HCT116 (cell line): ENCODE data around the gene APOA5. TPM values are rescaled to one million over a fixed set of nuclear protein-coding genes. Genes with fewer than 3 reads are reported as not detected.

ENCODE experiments used
- ATAC-seq: fragments of 200-7000 bp; cut with Tn5 transposase; 2 replicates; pipeline ENCODE4 v1.9.1; 2020; ENCODE audit warnings: mild to moderate bottlenecking, moderate library complexity
- BruUV-seq: library from RNA; stranded (reverse); fragments of 400-500 nt; replicated peaks from 2 replicates; lab custom pipeline; 2021; lab: Mats Ljungman, UMichigan
- CTCF ChIA-PET: fragments of 300-600 bp; sonication (Branson Sonifier 250); formaldehyde crosslinking; loops from one replicate; lab custom pipeline; 2021; ENCODE audit warnings: antibody characterized with exemption; lab: Charles Lee
- POLR2A ChIA-PET: fragments of 300-600, 350-600 bp; sonication (Branson Sonifier 250); formaldehyde crosslinking; loops from one replicate; lab custom pipeline; 2021; ENCODE audit warnings: antibody characterized with exemption; lab: Charles Lee
- RAD21 ChIA-PET, 2 experiments: fragments of 300-600 bp; sonication (Branson Sonifier 250); formaldehyde crosslinking; loops; one replicate each; lab custom pipeline; 2023; ENCODE audit warnings: low total read pairs in 2 of 2; ENCODE audit not compliant: uncharacterized antibody in 2 of 2, unreplicated experiment in 2 of 2, low non-redundant PET in 1 of 2; lab: Charles Lee
- DNase-seq: peaks from one replicate; pipeline ENCODE4 v3.0.0-alpha.2; 2010; ENCODE audit warnings: low read depth, low spot score
- H2AFZ ChIP-seq: fragments of 200-600 bp; shearing (Covaris generic), sonication (generic); 2 replicates; pipeline ENCODE4 v1.6.1; 2017; ENCODE audit warnings: low read depth, mixed run types, mixed read lengths, antibody characterized with exemption, low read length; ENCODE audit not compliant: poor library complexity, severe bottlenecking
- H3K27ac ChIP-seq: 2 replicates; pipeline ENCODE4 v1.5.1; 2012; ENCODE audit warnings: low read depth, low read length
- H3K27me3 ChIP-seq: fragments of 200-600 bp; sonication (generic); 2 replicates; pipeline ENCODE4 v1.6.1; 2016; ENCODE audit warnings: mixed run types, low read length, mixed read lengths; ENCODE audit not compliant: insufficient read depth
- H3K36me3 ChIP-seq, 2 experiments: fragments of 200-500 bp in 1 of 2; fragments of 200-600 bp in 1 of 2; sonication (Bioruptor generic) in 1 of 2; sonication (generic) in 1 of 2; 2 replicates each; pipeline versions ENCODE4 v1.5.1 to v1.6.1; 2014 to 2016; ENCODE audit warnings: low read length in 2 of 2, inconsistent platforms in 1 of 2, mixed read lengths in 1 of 2, mixed run types in 1 of 2; ENCODE audit not compliant: insufficient read depth in 2 of 2, control insufficient read depth in 1 of 2
- H3K4me1 ChIP-seq, 2 experiments: fragments of 200-600 bp in 1 of 2; sonication (generic) in 1 of 2; 2 replicates each; pipeline versions ENCODE4 v1.5.1 to v1.6.1; 2012 to 2017; ENCODE audit warnings: low read length in 2 of 2, inconsistent platforms in 1 of 2, mild to moderate bottlenecking in 1 of 2, mixed read lengths in 1 of 2, mixed run types in 1 of 2, moderate library complexity in 1 of 2; ENCODE audit not compliant: insufficient read depth in 2 of 2, control insufficient read depth in 1 of 2
- H3K4me2 ChIP-seq: fragments of 200-600 bp; sonication (generic); 2 replicates; pipeline ENCODE4 v1.6.1; 2017; ENCODE audit warnings: mixed run types, low read length, mixed read lengths
- H3K4me3 ChIP-seq, 2 experiments: fragments of 200-600 bp in 1 of 2; sonication (generic) in 1 of 2; replicated peaks in 1 of 2; 2 replicates each; pipeline ENCODE4 v1.5.1; 2011 to 2016; ENCODE audit warnings: low read length in 2 of 2, control low read depth in 1 of 2, low read depth in 1 of 2, mild to moderate bottlenecking in 1 of 2, mixed read lengths in 1 of 2, mixed run types in 1 of 2
- H3K79me2 ChIP-seq: fragments of 200-600 bp; sonication (generic); 2 replicates; pipeline ENCODE4 v1.6.1; 2017; ENCODE audit warnings: mild to moderate bottlenecking, mixed run types, low read length, moderate library complexity, mixed read lengths; ENCODE audit not compliant: insufficient read depth
- H3K9ac ChIP-seq: fragments of 200-600 bp; sonication (generic); 2 replicates; pipeline ENCODE4 v1.6.1; 2016; ENCODE audit warnings: low read length, mixed read lengths
- H3K9me2 ChIP-seq: fragments of 200-600 bp; sonication (generic), shearing (Covaris generic); 2 replicates; pipeline ENCODE4 v1.6.1; 2017; ENCODE audit warnings: mixed run types, mild to moderate bottlenecking, moderate library complexity; ENCODE audit not compliant: insufficient read depth
- H3K9me3 ChIP-seq, 2 experiments: fragments of 200-500 bp in 1 of 2; fragments of 200-600 bp in 1 of 2; sonication (Bioruptor generic) in 1 of 2; sonication (generic) in 1 of 2; 2 replicates each; pipeline ENCODE4 v1.6.1; 2014 to 2017; ENCODE audit warnings: low read length in 2 of 2, mixed read lengths in 2 of 2, inconsistent platforms in 1 of 2, low read depth in 1 of 2, mild to moderate bottlenecking in 1 of 2, mixed run types in 1 of 2, moderate library complexity in 1 of 2; ENCODE audit not compliant: control insufficient read depth in 1 of 2, insufficient read depth in 1 of 2
- H4K20me1 ChIP-seq: fragments of 200-600 bp; sonication (generic), shearing (Covaris generic); 2 replicates; pipeline ENCODE4 v1.6.1; 2017; ENCODE audit warnings: mixed run types, mild to moderate bottlenecking, moderate library complexity; ENCODE audit not compliant: insufficient read depth
- CEBPB ChIP-seq: IDR thresholded peaks from 2 replicates; pipeline ENCODE4 v1.6.1; 2012; ENCODE audit warnings: low read depth
- EGR1 ChIP-seq: IDR thresholded peaks from 2 replicates; pipeline ENCODE4 v1.6.1; 2012; ENCODE audit warnings: low read depth
- ELF1 ChIP-seq: IDR thresholded peaks from 2 replicates; pipeline ENCODE4 v1.6.1; 2012; ENCODE audit warnings: low read depth, borderline replicate concordance
- EZH2 ChIP-seq: fragments of 200-600 bp; sonication (generic); IDR thresholded peaks from 2 replicates; pipeline ENCODE4 v1.6.1; 2017; ENCODE audit warnings: antibody characterized with exemption, mixed run types
- FOSL1 ChIP-seq: IDR thresholded peaks from 2 replicates; pipeline ENCODE4 v1.6.1; 2012; ENCODE audit warnings: low read depth
- JUND ChIP-seq: IDR thresholded peaks from 2 replicates; pipeline ENCODE4 v1.6.1; 2012
- POLR2AphosphoS5 ChIP-seq: IDR thresholded peaks from 2 replicates; pipeline ENCODE4 v1.6.1; 2011; ENCODE audit warnings: mild to moderate bottlenecking, low read depth, low read length, moderate library complexity
- SIN3A ChIP-seq: IDR thresholded peaks from 2 replicates; pipeline ENCODE4 v1.6.1; 2012; ENCODE audit warnings: low read depth
- TCF7L2 ChIP-seq: IDR thresholded peaks from 2 replicates; pipeline ENCODE4 v1.7.0; 2011; ENCODE audit warnings: borderline replicate concordance, inconsistent platforms; ENCODE audit not compliant: insufficient read depth, insufficient read length; ENCODE audit errors: extremely low read depth
- YY1 ChIP-seq: IDR thresholded peaks from 2 replicates; pipeline ENCODE4 v1.6.1; 2011; ENCODE audit warnings: low read length, low read depth, moderate library complexity, mild to moderate bottlenecking; ENCODE audit not compliant: insufficient replicate concordance; ENCODE audit errors: extremely low read depth
- ZFX ChIP-seq: fragments of 450-650 bp; IDR thresholded peaks from 2 replicates; pipeline ENCODE4 v1.6.1; 2017
- intact Hi-C: fragments of 100-400 bp; cut with micrococcal nuclease; formaldehyde crosslinking; loops from 2 replicates; pipeline ENCODE4 v1.10.0; 2022
- total RNA-seq: library from RNA; stranded (reverse); gene quantifications from one replicate; pipeline ENCODE4 v1.2.1, GENCODE V29; 2021; ENCODE audit not compliant: unreplicated experiment
- TF ChIP-seq, protein P1 (sequence below): IDR thresholded peaks from 2 replicates; pipeline ENCODE4 v1.6.1; 2011; ENCODE audit warnings: mild to moderate bottlenecking, low read length, moderate library complexity; ENCODE audit not compliant: insufficient replicate concordance; ENCODE audit errors: extremely low read depth
- TF ChIP-seq, protein P2 (sequence below), 3 experiments: fragments of 200-600 bp in 1 of 3; sonication (generic) in 1 of 3; IDR thresholded peaks in 2 of 3; conservative IDR thresholded peaks in 1 of 3; 2 replicates each; pipeline ENCODE4 v1.5.1; 2012 to 2017; ENCODE audit warnings: low read depth in 2 of 3, low read length in 2 of 3, antibody characterized with exemption in 1 of 3, borderline replicate concordance in 1 of 3, control low read depth in 1 of 3, mild to moderate bottlenecking in 1 of 3, mixed read lengths in 1 of 3, mixed run types in 1 of 3, moderate library complexity in 1 of 3; ENCODE audit not compliant: insufficient read depth in 1 of 3
- TF ChIP-seq, protein P3 (sequence below): IDR thresholded peaks from 2 replicates; pipeline ENCODE4 v1.6.1; 2012
- TF ChIP-seq, protein P4 (sequence below): IDR thresholded peaks from 2 replicates; pipeline ENCODE4 v1.6.1; 2012

The APOA5 gene
- total RNA-seq, 1 experiment from 2014 or later: 0.12 TPM

DNA sequence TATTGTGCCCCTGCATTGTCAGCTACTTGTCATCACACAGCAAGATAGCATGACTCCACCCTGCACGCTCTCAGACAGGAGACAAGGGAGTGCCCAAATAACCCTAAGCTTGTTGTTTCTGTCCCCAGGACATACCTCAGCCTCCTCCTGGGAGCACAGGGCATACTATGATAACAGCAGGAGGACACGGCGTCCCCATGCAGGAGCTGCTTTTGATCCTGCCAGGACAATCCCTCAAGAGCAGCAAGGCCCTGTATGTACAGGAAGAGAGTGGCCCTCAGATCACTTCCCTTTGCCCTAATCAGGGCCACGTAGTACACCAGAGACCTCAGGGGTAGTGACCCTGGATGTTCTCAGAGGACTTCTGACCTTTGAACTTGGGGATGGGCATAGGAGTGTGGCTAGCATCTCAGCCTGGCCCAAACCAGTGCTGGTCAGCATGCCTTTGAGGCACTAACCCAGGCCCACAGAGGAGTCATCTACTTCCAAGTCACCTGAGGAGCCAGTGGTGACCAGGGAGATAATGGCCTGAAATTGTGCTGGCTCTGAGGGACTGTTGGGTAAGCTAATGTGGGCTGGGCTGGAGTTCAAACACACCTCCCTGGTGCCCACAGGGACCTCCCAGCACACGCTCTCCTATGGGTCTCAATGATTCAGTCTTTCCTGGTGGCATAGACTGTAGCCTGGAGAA, 22.2 kb upstream of the APOA5 start:
- ChIA-PET CTCF (no interaction called here), POLR2A (no interaction called here), RAD21 (no interaction called here)
- no peaks in the 10 kb centered on the region for H3K4me1 ChIP-seq
- TF ChIP-seq, protein P1, sequence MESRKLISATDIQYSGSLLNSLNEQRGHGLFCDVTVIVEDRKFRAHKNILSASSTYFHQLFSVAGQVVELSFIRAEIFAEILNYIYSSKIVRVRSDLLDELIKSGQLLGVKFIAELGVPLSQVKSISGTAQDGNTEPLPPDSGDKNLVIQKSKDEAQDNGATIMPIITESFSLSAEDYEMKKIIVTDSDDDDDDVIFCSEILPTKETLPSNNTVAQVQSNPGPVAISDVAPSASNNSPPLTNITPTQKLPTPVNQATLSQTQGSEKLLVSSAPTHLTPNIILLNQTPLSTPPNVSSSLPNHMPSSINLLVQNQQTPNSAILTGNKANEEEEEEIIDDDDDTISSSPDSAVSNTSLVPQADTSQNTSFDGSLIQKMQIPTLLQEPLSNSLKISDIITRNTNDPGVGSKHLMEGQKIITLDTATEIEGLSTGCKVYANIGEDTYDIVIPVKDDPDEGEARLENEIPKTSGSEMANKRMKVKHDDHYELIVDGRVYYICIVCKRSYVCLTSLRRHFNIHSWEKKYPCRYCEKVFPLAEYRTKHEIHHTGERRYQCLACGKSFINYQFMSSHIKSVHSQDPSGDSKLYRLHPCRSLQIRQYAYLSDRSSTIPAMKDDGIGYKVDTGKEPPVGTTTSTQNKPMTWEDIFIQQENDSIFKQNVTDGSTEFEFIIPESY: no peak
- no peak for TF ChIP-seq FOSL1
- TF ChIP-seq SIN3A: no peak
- TF ChIP-seq ELF1: no peak
- TF ChIP-seq CEBPB: no peak
- TF ChIP-seq JUND: no peak
- TF ChIP-seq ZFX: no peak
- TF ChIP-seq TCF7L2: no peak
- no peak for TF ChIP-seq POLR2AphosphoS5
- TF ChIP-seq, protein P2, sequence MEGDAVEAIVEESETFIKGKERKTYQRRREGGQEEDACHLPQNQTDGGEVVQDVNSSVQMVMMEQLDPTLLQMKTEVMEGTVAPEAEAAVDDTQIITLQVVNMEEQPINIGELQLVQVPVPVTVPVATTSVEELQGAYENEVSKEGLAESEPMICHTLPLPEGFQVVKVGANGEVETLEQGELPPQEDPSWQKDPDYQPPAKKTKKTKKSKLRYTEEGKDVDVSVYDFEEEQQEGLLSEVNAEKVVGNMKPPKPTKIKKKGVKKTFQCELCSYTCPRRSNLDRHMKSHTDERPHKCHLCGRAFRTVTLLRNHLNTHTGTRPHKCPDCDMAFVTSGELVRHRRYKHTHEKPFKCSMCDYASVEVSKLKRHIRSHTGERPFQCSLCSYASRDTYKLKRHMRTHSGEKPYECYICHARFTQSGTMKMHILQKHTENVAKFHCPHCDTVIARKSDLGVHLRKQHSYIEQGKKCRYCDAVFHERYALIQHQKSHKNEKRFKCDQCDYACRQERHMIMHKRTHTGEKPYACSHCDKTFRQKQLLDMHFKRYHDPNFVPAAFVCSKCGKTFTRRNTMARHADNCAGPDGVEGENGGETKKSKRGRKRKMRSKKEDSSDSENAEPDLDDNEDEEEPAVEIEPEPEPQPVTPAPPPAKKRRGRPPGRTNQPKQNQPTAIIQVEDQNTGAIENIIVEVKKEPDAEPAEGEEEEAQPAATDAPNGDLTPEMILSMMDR (IDR thresholded peaks at IDR 0.05 in 2 of 3, conservative IDR thresholded peaks at IDR 0.05 in 1 of 3; ENCODE audit: borderline replicate concordance in 1 of 3, insufficient read depth in 1 of 3, low read depth in 2 of 3, low read length in 2 of 3): no peak
- no peak for TF ChIP-seq EGR1
- TF ChIP-seq, protein P3, sequence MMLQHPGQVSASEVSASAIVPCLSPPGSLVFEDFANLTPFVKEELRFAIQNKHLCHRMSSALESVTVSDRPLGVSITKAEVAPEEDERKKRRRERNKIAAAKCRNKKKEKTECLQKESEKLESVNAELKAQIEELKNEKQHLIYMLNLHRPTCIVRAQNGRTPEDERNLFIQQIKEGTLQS: no peak
- no peak for TF ChIP-seq YY1
- TF ChIP-seq, protein P4, sequence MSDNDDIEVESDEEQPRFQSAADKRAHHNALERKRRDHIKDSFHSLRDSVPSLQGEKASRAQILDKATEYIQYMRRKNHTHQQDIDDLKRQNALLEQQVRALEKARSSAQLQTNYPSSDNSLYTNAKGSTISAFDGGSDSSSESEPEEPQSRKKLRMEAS: no peak
- no peak for TF ChIP-seq EZH2
- H3K27ac ChIP-seq: no peak overlapping the region
- DNase-seq (no peak), ATAC-seq (no peak)
- H3K27me3 ChIP-seq: no peaks in the 10 kb centered on the region
- no peaks in the 10 kb centered on the region for H3K9me2 ChIP-seq
- no peak overlapping the region for H3K4me2 ChIP-seq
- H3K9ac ChIP-seq: no peak overlapping the region
- intact Hi-C loops: no loop called here
- no TSS peak for BruUV-seq
- H4K20me1 ChIP-seq: no peaks in the 10 kb centered on the region
- H3K4me3 ChIP-seq: no peak overlapping the region
- H3K79me2 ChIP-seq: no peaks in the 10 kb centered on the region
- no peak overlapping the region for H2AFZ ChIP-seq
- no peaks in the 10 kb centered on the region for H3K9me3 ChIP-seq
- H3K36me3 ChIP-seq: no peaks in the 10 kb centered on the region; a peak in 1 of 4 replicates
